Type B pancreatic cell (in vitro differentiated cells): ENCODE results near the gene SDK2. TPM values are rescaled to one million over a fixed set of nuclear protein-coding genes. Genes with fewer than 3 reads are reported as not detected.
A peak's percentile ranks its signal among the peaks of the same experiment; 100 is the strongest.

ENCODE experiments used
- DNase-seq: peaks from one replicate; pipeline ENCODE4 v3.0.0; 2021; ENCODE audit warnings: mixed read lengths; ENCODE audit not compliant: unreplicated experiment; ENCODE audit errors: extremely low spot score
- H3K27ac Mint-ChIP-seq: 2 replicates; pipeline ENCODE4 v1.8.0; 2021; ENCODE audit warnings: mild to moderate bottlenecking, mixed read lengths
- H3K27me3 Mint-ChIP-seq: 2 replicates; pipeline ENCODE4 v1.8.0; 2021; ENCODE audit warnings: mixed read lengths
- H3K36me3 Mint-ChIP-seq: 2 replicates; pipeline ENCODE4 v1.8.0; 2021; ENCODE audit warnings: mixed read lengths
- H3K4me1 Mint-ChIP-seq: one replicate; pipeline ENCODE4 v1.8.0; 2021; ENCODE audit warnings: mixed read lengths; ENCODE audit not compliant: unreplicated experiment
- H3K4me3 Mint-ChIP-seq: 2 replicates; pipeline ENCODE4 v1.8.0; 2021; ENCODE audit warnings: mild to moderate bottlenecking, mixed read lengths
- H3K9me3 Mint-ChIP-seq: 2 replicates; pipeline ENCODE4 v1.8.0; 2021; ENCODE audit warnings: mixed read lengths
- CTCF ChIP-seq: fragments of 200-600 bp; sonication (generic); conservative IDR thresholded peaks from 2 replicates; pipeline ENCODE4 v1.5.0; 2021; ENCODE audit warnings: antibody characterized with exemption, mild to moderate bottlenecking
- total RNA-seq: library from RNA; stranded (reverse); gene quantifications from 2 replicates; pipeline ENCODE4 v1.2.1, GENCODE V29; 2021; ENCODE audit warnings: low replicate concordance

SDK2 gene
- total RNA-seq, 1 donor from 2014 or later: 47.3 TPM

DNA sequence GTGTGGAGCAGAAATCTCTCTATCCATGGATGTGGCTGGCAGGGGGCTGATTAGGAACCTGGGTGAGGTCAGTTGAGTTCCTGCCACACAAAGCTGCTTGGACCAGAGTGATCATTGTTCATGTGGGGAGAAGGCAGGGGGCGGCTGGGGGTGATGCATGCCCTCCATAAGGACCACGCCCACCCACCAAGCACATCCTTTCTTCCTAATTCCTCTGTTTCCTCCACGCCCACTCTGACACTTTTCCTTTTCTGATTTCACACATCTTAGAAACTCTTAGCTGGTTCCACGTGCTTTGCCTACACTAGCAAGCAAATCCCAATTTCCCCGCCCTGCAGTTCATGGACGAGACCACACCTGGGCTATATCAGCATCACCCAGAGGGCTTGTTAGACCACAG is 108.5 kb downstream of the SDK2 start:
- H3K27me3 Mint-ChIP-seq: no peaks in the 10 kb centered on the region
- no peaks in the 10 kb centered on the region for H3K36me3 Mint-ChIP-seq
- peaks cover 67% of the 10 kb centered on the region for H3K4me1 Mint-ChIP-seq
- DNase-seq: no peak
- no peak for TF ChIP-seq CTCF
- no peak overlapping the region for H3K4me3 Mint-ChIP-seq
- no peaks in the 10 kb centered on the region for H3K9me3 Mint-ChIP-seq
- no peak overlapping the region for H3K27ac Mint-ChIP-seq

DNA sequence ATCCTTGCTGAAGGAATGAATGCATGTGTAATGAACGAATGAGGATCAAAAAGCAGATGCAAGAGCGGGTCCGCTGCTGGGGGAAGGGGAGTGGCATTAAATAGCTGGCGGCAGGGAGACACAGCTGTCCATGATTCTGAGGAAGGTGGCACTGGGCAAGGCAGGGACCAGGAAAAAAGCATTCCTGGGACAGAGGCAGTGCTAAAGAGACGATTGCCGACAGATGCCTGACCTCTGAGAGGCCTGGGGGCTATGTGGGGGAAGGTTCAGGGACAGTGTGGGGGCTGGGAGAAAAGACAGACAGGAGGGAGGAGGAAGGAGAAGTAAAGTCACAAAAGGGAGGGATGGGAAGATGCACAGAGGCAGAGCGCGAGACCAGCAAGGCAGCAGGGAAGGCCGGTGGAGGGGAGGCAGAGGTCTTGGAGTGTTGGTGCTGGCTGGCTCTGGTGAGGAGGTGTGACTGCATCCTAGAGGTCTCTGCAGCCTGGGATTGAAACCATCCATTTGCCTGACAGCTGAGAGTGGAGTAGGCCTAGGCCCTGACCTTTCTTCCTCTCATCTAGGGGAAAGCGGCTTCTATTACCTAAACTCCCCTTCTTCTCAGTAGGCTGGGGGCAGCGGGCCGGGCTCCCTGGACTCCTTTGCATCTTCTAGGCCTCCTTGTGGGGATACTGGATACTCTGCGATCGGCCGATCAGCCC is 109.9 kb downstream of the SDK2 start:
- H3K4me3 Mint-ChIP-seq: peak overlapping the region; percentile 49
- peaks cover 64% of the 10 kb centered on the region for H3K4me1 Mint-ChIP-seq
- no peaks in the 10 kb centered on the region for H3K9me3 Mint-ChIP-seq
- H3K27me3 Mint-ChIP-seq: peaks cover 5% of the 10 kb centered on the region
- no peak for DNase-seq
- no peaks in the 10 kb centered on the region for H3K36me3 Mint-ChIP-seq
- H3K27ac Mint-ChIP-seq: peak overlapping the region; percentile 20
- TF ChIP-seq CTCF: no peak

DNA sequence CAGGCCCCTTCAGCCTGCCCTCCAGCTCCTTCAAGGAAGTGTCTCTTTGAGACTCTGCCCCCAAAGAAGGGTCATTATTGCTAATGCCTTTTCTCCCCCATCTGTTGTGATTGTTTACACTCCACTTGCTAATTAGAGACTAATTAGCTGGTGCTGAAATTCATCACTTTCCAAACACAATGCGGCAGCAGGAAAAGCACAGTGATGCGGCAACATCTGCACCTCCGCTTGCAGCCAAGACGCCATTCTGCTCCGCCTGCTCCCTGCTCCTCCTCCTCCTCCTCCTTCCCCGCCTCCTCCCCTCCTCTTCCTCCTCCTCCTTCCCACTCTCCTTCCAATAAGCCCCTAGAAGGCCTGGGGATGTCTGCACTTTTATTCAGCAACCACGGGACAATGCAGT is 110.5 kb downstream of the SDK2 start:
- H3K4me1 Mint-ChIP-seq: peaks cover 58% of the 10 kb centered on the region
- no peak for TF ChIP-seq CTCF
- peaks cover 5% of the 10 kb centered on the region for H3K27me3 Mint-ChIP-seq
- no peak for DNase-seq
- no peaks in the 10 kb centered on the region for H3K9me3 Mint-ChIP-seq
- peak overlapping the region; percentile 20 for H3K27ac Mint-ChIP-seq
- no peaks in the 10 kb centered on the region for H3K36me3 Mint-ChIP-seq
- peak overlapping the region; percentile 23 for H3K4me3 Mint-ChIP-seq

- Mint-ChIP-seq H3K9me3 (no peaks in the 10 kb centered on the region), H3K27me3 (peaks cover 5% of the 10 kb centered on the region), H3K36me3 (peaks cover 4% of the 10 kb centered on the region), H3K4me1 (peaks cover 53% of the 10 kb centered on the region), H3K27ac (no peak overlapping the region), H3K4me3 (no peak overlapping the region)
- DNase-seq: no peak
- no peak for TF ChIP-seq CTCF
These were observed 111.1 kb downstream of the SDK2 start for GRCh38 chr17:73533127-73533526.

DNA sequence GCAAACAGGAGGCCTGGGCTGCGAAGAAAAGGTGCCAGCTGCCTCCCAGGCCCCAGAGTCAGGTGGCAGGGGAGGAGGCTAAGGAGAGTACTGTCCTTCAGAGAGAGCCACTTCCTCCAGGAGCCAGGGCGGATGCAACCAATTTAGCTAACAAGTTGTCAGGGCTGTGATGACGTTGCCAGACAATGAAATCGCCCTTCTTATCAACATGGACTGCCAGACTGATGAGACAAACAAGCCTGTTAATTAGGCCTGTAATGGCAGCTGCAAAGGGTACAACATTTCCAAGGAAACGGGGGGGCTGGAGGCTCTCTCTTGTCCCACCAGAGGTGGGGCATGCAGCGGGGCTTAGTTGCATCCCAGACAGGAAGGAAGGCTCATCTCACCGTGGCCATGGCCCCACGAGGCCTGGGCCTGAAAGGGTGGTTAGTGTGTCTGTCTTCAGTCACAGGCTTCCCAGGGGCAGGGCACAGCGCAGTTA is 111.8 kb downstream of the SDK2 start:
- peaks cover 4% of the 10 kb centered on the region for H3K36me3 Mint-ChIP-seq
- no peak overlapping the region for H3K27ac Mint-ChIP-seq
- no peak for TF ChIP-seq CTCF
- H3K4me1 Mint-ChIP-seq: peaks cover 48% of the 10 kb centered on the region
- H3K4me3 Mint-ChIP-seq: no peak overlapping the region
- H3K9me3 Mint-ChIP-seq: no peaks in the 10 kb centered on the region
- no peak for DNase-seq
- H3K27me3 Mint-ChIP-seq: peaks cover 5% of the 10 kb centered on the region
